ENCODE measurements around the gene TLX2. TPM values are rescaled to one million over a fixed set of nuclear protein-coding genes. Genes with fewer than 3 reads are reported as not detected.
"Not testable (repeated sequence)": the region's sequence is repeated elsewhere in the genome, so short reads cannot be mapped to it uniquely, and the experiment has no call there.

The TLX2 gene
- polyA plus RNA-seq, 1 donor = not detected

DNA sequence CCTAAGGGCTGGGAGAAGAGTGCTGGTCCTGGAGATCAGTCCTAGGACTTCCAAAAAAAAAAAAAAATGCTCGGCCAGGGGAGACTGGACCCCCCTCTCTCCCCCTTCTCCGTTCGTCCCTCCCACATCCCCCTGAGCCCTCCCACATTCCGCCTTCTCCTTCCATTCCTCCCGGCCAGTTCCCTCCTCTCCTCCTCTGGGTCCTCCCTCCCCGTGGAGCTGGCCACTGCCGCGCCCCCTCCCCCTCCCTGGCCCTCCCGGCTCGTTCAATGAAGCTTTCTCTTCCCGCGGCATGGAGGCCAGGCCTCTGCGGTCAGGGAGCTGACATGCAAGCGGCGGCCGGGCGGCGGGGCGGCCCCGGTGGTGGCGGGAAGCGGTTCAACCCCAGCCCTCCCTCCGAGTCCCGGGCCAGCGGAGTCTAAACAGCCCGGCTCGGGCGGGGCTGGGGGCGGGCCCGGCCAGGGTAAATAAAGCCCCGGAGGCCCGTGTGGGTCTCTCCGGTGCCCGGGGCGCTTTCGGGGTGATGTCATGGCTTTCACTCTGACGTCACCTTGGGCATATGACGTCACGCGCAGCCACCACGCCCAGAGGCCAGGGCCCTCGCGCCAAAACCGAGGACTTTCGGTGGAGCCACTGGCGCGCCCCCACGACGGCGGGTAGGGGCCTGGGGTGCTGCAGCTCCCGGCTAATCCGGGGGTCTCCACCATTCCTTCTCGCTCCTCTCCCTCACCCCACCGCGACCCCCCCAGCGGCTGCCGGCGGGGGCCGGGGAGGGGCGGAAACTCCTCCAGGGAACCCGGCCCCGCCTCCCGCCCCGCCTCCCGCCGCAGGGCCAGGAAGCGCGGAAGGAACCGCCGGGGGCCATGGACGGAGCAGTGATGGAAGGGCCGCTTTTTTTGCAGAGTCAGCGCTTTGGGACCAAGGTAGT, 39.9 kb downstream of the TLX2 start, which contains the start of the genes DOK1 and LOXL3:
Gene DOK1 (plus strand): TSS at position 829 of the 928 bp plus-strand sequence. CDS start 35 bp downstream, at position 864.
Gene LOXL3 (minus strand): TSS at position 51 of the 928 bp plus-strand sequence. CDS start 1,308 bp downstream, outside the sequence.
- DNase-seq (ENCODE audit: low read depth) = no peak

- no peak for DNase-seq (ENCODE audit: low read depth)
These were observed 40.7 kb downstream of the TLX2 start for GRCh38 chr2:74554820-74555531.

- no peak for DNase-seq (ENCODE audit: low read depth)
These were observed 41.4 kb downstream of the TLX2 start for GRCh38 chr2:74555610-74556103.

DNA sequence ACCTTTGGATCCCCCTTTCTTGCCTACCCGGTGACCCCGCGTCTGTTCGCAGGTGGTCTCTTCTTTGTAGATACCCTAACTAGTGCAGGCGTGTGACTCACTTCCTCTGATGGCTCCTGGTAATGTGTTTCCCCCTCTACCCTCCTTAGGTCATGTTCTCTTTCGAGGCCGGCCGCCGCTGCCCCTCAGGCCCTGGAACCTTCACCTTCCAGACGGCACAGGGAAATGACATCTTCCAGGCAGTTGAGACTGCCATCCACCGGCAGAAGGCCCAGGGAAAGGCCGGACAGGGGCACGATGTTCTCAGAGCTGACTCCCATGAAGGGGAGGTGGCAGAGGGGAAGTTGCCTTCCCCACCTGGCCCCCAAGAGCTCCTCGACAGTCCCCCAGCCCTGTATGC, 41.9 kb downstream of the TLX2 start:
- no peak for DNase-seq (ENCODE audit: low read depth)

DNA sequence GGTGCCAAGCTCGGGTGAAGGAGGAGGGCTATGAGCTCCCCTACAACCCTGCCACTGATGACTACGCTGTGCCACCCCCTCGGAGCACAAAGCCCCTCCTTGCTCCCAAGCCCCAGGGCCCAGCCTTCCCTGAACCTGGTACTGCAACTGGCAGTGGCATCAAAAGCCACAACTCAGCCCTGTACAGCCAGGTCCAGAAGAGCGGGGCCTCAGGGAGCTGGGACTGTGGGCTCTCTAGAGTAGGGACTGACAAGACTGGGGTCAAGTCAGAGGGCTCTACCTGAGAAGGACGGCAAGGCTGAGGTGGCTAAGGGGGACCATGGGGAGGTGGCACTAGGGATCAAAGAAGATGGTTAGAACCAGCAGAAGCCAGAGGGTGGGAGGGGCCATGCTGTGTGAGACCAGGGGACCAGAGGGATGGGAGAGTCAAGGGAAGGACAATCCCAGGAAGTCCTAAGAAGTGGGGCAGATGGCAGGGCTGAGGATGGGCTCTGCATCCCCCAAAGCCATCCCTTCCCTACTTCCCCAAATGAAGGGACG, 42.7 kb downstream of the TLX2 start:
- DNase-seq (ENCODE audit: low read depth) = no peak

DNA sequence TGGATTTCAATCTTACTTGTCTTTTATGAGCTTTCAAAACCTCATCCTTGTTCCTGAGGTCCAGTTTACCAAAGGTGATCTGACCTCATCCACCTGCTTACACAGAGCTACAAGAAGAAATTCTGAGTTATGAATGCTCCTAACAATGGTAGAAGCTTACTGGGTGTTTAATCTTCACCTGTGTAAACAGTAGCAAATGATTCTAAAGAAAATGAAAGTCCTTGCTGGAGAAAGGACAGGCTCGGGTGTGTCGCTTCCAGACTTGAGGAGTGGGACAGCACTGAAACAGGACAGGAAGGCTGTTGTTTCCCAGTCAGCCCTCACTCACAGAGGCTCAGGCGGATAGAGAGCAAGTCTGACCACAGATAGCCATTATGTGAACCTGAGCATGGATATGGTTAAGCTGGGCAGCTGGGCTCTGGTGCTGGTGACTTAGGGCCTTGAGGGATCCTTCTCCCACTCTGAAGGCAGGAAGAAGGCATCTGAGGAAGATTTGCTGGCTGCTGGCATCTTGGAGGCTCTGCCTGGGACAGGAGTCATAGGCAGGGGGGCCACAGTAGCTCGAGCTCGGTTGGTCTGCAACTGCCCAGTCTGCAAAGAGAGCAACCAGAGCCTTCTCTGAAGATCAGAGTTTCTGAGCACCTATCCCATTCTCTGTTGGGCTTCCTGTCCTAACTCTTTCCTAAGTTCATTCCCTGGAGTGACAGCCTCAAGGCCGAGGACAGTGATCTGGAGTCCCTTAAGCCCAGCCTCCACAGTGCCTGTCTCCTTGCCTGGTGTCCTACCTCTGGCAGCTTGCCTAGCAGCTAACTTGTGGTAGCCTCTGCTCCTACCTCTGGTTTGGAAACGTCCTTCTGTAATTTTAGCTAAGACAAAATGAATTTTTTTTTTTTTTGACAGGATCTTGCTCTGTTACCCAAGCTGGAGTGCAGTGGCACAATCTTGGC, 44.3 kb downstream of the TLX2 start:
- no peak for DNase-seq (ENCODE audit: low read depth)

DNA sequence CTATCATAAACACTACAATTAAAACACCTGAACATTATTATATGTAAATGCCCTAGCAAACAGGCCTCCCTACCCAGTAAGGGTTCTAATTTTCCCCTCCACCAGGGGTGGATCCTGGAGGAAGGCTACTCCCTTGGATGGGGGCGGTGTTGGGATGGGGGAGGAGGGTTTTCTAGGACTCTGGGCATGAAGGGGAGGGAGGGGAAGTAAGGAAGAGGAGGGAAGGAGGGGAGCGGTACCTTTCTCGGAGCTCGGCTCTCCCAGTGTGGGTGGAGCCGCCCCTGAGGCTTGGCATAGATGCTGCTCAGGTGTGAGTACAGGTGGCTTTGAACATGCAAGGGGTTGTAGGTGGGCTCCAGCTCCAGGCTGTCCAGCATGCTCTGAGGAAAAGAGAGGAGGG, 45.7 kb downstream of the TLX2 start:
- DNase-seq (ENCODE audit: low read depth) = no peak

GRCh38 chr2:74560591-74560990, 46.3 kb downstream of the TLX2 start:
- no peak for DNase-seq (ENCODE audit: low read depth)

DNA sequence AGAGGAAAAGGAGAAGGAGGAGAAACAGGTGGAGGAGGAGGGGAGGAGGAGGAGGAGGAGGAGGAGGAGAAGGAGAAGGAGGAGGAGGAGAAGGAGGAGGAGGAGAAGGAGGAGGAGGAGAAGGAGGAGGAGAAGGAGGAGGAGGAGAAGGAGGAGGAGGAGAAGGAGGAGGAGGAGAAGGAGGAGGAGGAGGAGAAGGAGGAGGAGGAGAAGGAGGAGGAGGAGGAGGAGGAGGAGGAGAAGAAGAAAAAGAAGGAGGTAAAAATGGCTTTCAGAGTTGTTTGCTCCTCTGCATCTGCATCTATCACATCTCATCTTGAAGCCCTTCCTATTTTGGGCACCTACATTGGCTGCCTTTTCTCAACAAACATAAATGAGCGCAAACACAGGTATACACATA, 46.8 kb downstream of the TLX2 start:
- not testable (repeated sequence) for DNase-seq (ENCODE audit: low read depth)

DNA sequence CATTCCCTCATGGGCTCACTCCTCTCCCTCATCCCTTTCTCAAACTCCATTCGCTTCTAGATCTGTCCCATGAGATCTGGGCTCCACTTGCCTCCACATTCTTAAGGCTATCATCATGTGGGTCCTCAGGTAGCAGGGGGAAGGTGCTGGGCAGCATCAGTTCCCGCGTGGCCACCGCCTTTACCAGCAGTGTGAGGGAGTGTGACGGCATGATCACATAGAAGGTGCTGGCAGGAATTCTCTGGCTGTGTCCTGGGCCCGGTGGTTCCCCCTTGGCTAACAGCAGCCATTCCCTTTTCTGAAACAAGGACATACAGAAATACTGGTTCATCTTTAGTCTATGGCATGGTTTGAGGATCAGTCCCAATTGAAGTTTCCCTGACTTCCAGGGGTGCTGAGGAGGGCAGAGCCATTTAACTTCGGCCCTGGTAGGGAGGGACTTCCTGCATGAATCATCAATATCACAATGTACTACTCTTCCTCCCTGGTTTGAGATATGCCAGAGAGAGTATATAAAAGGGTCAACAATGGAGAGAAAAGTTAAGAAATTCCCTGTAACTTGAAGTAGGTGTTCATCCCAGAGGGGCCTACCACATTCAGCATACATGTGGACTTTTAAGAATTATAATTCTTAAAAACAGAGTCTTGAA, 48.0 kb downstream of the TLX2 start:
- no peak for DNase-seq (ENCODE audit: low read depth)

- no peak for DNase-seq (ENCODE audit: low read depth)
These were observed 50.0 kb downstream of the TLX2 start for GRCh38 chr2:74564222-74564621.

- no peak for DNase-seq (ENCODE audit: low read depth)
These were observed 52.0 kb downstream of the TLX2 start for GRCh38 chr2:74566076-74566753.

DNA sequence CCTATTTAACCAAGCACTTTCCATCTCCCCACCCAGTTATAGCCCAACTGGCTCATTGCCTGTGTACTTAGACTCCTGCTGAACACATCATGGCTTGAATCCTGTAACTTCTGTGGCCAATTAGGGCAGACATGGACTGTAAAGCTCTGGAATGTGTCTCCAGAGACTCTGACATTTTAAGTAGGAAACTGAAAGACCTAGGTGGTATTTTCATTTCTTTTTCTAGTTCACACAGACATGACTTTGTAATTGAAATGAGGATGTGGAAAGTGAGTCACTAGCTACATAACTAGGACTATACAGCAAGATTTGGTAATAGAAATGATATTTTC, 52.5 kb downstream of the TLX2 start:
- no peak for DNase-seq (ENCODE audit: low read depth)

Other genes starting within 250 kb of the TLX2 start
- gene SLC4A5, start 171.0 kb upstream of the TLX2 start, polyA plus RNA-seq (ENCODE audit: insufficient read length) = 2.0 TPM
- 98.0 TPM for gene DCTN1, start 134.1 kb upstream of the TLX2 start, polyA plus RNA-seq (ENCODE audit: insufficient read length)
- gene C2orf81, start 92.8 kb upstream of the TLX2 start, polyA plus RNA-seq (ENCODE audit: insufficient read length) = 2.2 TPM
- 8.7 TPM for gene WDR54, start 92.7 kb upstream of the TLX2 start, polyA plus RNA-seq (ENCODE audit: insufficient read length)
- gene RTKN, start 72.5 kb upstream of the TLX2 start, polyA plus RNA-seq (ENCODE audit: insufficient read length) = 50.9 TPM
- 19.0 TPM for gene INO80B, start 59.4 kb upstream of the TLX2 start, polyA plus RNA-seq (ENCODE audit: insufficient read length)
- 57.6 TPM for gene WBP1, start 56.0 kb upstream of the TLX2 start, polyA plus RNA-seq (ENCODE audit: insufficient read length)
- gene MOGS, start 49.1 kb upstream of the TLX2 start, polyA plus RNA-seq (ENCODE audit: insufficient read length) = 30.4 TPM
- 66.9 TPM for gene MRPL53, start 41.8 kb upstream of the TLX2 start, polyA plus RNA-seq (ENCODE audit: insufficient read length)
- 9.9 TPM for gene CCDC142, start 31.5 kb upstream of the TLX2 start, polyA plus RNA-seq (ENCODE audit: insufficient read length)
- gene TTC31, start 31.4 kb upstream of the TLX2 start, polyA plus RNA-seq (ENCODE audit: insufficient read length) = 18.3 TPM
- 1.2 TPM for gene LBX2, start 14.8 kb upstream of the TLX2 start, polyA plus RNA-seq (ENCODE audit: insufficient read length)
- 14.1 TPM for gene PCGF1, start 6.8 kb upstream of the TLX2 start, polyA plus RNA-seq (ENCODE audit: insufficient read length)
- 0.14 TPM for gene DQX1, start 11.8 kb downstream of the TLX2 start, polyA plus RNA-seq (ENCODE audit: insufficient read length)
- 60.5 TPM for gene AUP1, start 15.3 kb downstream of the TLX2 start, polyA plus RNA-seq (ENCODE audit: insufficient read length)
- 28.8 TPM for gene HTRA2, start 15.5 kb downstream of the TLX2 start, polyA plus RNA-seq (ENCODE audit: insufficient read length)
- 8.7 TPM for gene LOXL3, start 39.5 kb downstream of the TLX2 start, polyA plus RNA-seq (ENCODE audit: insufficient read length)
- 5.5 TPM for gene DOK1, start 40.3 kb downstream of the TLX2 start, polyA plus RNA-seq (ENCODE audit: insufficient read length)
- 0.14 TPM for gene M1AP, start 133.9 kb downstream of the TLX2 start, polyA plus RNA-seq (ENCODE audit: insufficient read length)
- 2.1 TPM for gene SEMA4F, start 139.8 kb downstream of the TLX2 start, polyA plus RNA-seq (ENCODE audit: insufficient read length)

Data from forelimb muscle (tissue), 1 donor.